ENCODE results near the gene IFFO2.
A peak's percentile ranks its signal among the peaks of the same experiment; 100 is the strongest.
"Not testable (repeated sequence)": the region's sequence is repeated elsewhere in the genome, so short reads cannot be mapped to it uniquely, and the experiment has no call there.

Gene IFFO2

DNA sequence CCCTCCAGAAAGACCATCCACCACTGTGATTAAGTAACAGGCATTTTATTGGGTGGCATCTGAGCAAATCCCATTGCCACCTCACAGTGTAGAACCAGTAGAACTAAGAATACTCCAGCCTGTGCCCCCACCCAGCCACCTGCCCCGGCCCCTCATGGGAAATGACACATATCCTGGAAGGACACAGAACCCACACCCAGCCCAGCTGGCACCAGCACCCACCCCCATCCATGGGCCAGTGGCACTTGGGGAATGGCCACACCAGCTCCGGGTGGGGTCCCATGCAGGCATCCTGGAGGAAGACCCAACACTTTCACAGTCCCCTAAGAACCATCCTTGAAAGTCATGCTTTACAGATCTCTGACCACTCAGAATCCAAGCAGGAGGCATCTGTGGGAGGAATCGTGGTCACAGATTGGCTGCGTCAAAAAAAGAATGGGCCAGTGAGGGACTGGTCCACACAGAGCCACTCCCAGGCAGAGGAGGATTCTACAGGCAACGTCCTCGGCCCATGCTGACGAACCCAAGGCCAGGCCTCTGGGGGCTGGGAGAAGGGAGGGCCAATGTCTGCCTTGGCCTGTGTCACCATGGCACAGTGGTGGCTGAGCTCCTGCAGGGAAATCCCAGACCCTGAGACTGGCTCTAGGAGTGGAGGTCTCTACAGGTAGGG is 84.9 kb downstream of the IFFO2 start:
- DNase-seq = no peak

DNA sequence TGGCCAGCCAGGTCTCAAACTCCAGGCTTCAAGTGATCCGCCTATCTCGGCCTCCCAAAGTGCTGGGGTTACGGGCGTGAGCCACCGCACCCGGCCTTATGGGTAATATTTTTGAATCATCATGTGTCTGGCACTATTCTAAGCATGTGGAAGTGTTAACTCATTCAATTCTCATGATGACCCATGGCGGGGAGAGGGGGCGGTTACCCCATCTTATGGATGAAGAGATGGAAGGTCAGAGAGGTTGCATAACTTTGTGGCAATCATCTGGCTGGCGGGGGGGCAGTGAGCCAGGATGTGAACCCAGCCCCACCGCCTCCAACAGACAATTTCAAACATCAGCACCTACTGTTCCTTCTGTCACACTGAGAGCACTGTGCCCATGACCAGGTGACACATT is 85.5 kb downstream of the IFFO2 start:
- DNase-seq = no peak

DNA sequence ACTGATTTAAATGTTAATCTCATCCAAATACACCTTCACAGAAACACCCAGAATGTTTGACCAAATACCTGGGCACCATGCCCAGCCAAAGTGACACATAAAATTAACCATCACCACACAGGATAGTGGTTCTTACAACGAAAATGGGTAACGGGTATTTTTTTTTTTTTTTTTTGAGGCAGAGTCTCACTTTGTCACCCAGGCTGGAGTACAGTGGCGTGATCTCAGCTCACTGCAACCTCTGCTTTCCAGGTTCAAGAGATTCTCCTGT is 85.9 kb downstream of the IFFO2 start:
- DNase-seq = not testable (repeated sequence)

DNA sequence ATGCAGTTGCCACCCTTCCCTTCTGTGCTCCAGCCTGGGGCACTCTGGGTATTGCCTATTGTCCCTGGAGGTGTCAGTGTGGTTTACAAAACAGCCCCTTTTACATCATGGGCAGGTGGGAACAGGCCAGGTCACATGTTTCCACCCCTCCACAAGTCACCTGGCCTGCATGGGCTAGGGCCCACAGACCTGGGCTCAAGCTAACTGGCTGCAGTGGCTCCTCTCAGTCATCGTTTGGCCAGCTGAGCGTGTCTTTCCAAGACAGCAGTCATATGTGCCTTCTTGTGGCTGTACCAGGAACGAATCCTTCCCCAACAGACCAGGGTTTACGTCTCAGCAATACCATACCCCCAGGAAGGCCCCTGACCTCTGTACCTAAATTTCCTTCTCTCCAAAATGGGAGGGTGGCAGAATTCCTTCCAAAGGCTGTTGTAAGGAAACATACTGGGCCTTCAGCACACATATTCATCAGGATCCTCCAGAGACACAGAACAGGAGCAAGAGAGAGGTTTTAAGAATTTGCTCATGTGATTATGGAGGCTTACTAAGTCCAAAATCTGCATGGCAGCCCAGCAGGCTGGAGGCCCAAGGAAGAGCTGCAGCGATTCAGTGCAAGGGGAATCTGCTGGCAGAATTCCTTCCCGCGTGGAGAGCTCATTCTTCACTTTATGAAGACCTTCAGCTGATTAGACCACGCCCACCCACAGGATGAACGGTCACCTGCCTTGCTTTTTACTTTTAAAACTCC is 86.5 kb downstream of the IFFO2 start:
- no peak for DNase-seq

DNA sequence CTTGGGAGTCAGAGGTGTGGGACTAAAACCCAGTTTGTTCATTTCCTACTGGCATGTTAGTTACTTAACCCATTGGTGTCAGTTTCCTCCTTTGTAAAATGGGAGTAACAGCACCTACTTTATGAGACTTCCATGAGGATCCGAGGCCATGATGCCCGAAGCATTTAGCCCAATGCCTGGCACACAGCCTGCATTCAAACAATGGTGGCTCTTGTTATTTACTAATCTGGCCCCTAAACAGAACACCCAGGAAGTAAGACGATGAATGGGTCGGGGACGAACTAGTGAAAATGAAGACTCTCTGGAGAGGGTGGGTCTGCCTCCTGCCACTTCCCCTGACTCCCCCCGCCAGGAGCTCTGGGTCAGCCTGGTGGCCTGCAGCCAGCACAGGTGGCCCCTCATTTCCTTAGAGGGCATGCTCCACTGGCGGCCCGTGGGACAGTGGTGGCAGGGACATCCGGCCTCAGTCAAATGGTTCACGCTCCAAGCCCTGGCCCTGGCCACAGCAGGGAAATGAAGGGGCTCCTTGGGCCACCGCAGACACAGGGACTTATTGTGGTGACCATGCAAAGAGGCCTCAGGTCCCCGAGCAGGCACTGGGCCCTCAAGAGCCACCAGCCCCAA is 87.6 kb downstream of the IFFO2 start:
- DNase-seq = no peak

DNA sequence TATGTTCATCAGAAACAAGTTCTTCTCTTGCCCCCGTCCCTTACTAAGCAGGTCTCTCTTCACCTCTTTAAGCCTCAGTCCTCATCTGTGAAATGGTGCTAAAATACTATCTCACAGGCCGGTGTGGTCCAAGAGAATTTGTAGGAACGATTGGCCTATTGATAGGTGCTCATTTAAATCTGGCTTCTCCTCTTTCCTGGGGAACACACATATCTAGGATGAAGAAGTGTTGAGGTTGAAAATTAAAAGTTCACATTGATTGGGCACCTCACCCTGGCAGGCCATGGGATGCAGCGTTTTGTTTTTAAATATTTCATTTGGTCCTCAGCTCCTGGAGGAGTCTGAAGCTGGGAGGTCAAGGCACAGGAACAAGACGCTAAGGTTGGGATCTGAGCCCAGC is 88.1 kb downstream of the IFFO2 start:
- no peak for DNase-seq

DNA sequence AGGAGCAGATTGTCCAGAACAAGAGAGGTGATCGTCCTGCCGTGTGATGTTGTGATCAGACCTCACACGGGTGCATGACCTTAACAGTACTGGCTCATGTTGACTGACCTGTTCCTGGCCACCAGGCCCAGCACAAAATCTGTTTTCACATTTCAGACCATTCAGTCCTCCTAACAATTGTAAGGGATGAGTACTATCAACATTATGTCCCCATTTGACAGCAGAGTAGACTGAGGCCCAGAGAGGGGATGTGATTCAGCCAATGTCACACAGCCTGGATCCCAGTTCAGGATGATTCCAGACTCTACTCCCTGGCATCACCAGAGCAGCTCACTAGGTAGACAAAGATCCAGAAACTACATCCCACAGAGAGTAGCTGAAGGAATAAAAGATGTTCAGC is 89.6 kb downstream of the IFFO2 start:
- DNase-seq = no peak

DNA sequence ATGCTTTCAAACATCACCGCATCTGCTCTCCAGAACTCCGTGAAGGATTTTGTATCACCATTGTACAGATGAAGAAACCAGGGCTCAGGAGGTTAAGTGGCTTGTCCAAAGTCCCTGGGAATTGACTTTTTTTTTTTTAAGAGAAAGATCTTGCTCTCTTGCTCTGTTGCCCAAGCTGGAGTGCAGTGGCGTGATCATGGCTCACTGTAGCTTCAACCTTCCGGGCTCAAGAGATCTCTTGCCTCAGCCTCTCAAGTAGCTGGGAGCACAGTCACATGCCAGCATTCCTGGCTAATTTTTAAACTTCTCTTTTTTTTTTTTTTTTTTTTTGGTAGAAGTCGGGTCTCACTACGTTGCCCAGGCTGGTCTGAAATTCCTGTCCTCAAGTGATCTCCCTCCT is 90.2 kb downstream of the IFFO2 start:
- DNase-seq = no peak

DNA sequence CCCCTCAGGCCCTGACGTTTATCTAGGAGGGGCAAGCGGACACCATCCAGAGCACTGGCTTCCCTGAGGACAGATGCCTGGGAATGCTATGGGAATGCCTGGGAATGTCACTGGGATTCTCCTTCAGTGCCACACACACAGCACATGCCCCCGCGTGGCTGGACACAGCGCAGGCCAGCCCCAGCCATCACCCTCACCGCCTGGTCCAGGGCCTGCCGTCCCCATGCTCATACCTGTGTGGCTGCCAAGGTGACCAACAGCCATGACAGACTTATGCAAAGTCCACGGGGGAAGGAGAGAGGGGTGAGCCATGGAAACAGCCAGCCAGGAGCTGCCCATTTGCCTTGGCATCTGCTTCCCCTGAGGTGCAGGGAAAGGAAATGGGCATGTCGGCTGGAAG is 91.3 kb downstream of the IFFO2 start:
- DNase-seq = no peak

DNA sequence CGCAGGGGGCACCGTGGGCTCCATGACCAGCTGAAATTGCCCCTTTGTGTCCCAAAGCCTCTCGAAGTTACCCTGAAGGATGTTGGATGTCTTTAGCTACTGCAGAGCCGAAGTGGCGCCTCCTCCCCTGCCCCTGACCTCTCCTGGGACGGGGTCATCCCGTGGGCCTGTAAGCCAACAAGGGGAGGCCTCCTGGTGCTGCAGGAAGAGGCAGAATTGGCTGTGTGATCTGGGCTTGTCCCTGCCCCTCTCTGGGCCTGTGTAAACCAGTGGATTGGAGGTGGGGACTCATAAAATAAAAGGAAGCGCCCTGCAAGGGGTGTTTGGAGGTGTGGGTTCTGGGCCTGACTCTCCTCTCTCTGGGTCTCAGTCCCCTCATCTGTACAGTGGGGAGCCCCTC is 94.9 kb downstream of the IFFO2 start:
- DNase-seq = no peak

DNA sequence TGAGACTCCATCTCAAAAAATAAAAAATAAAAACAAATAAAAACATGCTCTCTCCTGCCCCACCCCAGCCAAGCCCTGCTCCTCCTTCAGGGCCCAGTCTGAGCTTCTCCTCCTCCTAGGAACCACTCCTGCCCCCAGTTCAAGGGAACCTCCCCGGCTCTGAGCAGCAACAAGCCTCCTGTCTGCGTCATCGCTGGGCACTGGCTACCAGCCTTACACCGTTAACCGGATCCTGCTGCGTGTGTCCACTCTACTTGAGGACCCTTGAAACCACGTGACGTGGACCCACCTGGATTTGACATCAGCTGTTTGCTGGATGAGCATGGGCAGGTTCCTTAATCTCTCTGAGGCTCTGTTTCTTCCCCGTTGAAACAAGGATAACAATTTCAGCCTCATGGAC is 95.4 kb downstream of the IFFO2 start:
- no peak for DNase-seq

DNA sequence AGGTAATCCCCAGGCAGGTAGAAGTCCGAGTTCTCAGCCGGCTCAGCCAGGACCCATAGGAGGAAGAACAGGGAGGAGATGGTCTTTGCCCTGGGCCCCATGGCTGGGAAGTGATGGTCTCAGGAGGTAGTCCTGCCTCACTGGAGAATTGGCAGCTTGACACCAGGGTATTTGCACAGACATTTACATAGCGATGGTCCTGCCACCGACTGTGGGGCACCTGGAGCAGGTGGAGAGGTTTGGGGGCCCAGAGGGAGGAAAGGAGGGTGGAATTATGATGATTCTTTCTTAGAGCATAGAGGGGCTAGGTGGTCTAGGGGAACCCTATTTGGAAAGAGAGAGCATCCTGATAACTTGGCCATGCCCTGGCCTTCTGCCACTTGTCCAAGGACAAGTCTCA is 96.9 kb downstream of the IFFO2 start, which contains the start of gene TAS1R2:
Gene TAS1R2 (minus strand): TSS at position 101 of the 400 bp plus-strand sequence. CDS start 0 bp downstream, at position 101.
- no peak for DNase-seq

DNA sequence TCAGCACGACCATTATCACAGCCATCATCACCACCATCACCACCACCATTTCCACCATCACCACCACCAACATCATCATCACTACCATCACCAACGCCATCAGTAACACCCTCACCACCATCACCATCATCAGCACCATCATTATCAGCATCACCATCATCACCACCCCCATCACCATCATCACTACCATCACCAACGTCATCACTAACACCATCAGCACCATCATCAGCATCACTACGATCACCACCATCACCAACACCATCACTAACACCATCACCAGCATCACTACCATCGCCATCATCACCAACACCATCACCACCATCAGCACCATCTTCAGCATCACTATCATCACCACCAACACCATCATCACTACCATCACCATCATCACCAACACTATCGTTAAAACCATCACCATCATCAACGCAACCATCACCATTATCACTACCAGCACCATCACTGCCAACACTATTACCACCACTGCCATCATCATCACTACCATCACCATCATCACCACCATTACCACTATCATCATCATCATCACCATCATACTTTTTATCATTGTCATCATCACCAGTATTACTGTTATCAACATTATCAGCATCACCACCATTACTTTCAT is 98.3 kb downstream of the IFFO2 start:
- DNase-seq = no peak

DNA sequence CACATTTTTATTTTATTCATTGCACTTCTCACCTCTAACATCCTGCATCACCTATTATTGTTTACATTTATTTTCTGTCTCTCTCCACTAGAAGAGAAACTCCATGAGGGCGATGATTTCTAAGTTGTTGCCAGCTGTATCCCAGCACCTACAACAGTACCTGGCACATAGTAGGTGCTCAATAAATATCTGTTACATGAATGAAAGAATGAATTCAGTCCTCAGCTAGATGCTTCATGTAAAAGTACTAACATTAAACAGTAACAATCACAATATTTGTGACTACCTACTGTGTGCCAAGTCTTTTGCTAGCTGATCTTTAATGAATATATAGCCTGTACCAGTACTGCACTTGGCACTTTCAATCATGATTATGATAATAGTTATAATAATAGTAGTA is 100.0 kb downstream of the IFFO2 start:
- no peak for DNase-seq

DNA sequence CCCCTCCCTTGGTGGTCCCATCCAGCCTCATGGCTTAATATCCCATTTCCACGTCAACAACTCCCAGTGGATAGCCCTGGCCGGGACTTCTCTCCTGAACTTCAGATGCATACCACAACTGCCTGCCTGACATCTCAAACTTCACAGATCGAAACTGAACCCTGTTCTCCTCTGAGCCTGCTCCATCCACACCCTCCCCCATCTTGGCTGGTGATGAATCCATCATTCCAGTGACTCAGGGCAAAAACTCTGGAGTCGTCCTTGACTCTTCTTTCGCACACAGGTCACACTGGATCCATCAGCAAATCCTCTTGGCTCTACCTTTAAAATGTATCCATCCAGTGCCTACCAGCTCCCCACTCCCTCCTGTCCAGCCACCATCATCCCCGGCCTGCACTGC is 100.9 kb downstream of the IFFO2 start:
- DNase-seq = no peak

DNA sequence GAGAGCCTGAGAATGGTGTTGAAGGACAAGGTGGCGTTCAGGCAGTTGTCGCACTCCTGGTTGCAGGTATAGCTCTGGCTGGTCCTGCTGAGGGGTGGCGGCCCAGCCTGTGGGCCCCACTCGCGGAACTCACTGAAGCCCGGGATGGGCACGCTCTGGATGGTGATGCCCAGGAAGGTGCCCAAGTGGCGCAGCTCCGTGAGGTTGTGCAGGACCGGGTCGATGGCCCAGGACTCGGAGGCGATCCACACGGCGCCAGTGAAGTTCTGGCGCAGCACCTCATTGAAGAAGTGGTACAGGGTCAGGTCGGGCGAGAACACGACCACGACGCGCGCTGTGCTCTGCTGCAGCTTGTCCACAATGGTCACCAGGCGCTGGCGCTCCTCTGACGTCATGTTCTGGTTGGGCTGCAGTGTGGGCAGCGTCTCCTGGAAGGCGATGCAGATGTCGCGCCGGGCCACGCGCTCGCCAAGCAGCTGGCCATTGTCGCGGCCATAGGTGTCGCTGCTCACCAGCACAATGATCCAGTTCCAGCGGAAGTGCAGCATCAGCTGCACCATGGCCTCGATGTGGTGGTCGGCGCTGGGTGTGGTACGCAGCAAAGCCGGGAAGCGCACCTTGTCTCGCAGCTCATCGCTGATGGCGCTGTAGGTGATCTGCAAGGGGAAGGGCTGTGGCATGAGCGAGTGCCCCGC is 102.0 kb downstream of the IFFO2 start:
- peak; percentile 72 for DNase-seq

Measured in NCI-H1930 (cell line).